Neural progenitor cell (in vitro differentiated cells): ENCODE results near the gene LMCD1.

ENCODE experiments used
- EZH2 ChIP-seq: fragments of 200-600 bp; sonication (generic); IDR thresholded peaks from 2 replicates; pipeline ENCODE4 v1.6.1; 2017; ENCODE audit warnings: antibody characterized with exemption, mild to moderate bottlenecking, moderate library complexity
- TF ChIP-seq, protein P1 (sequence below): fragments of 200-600 bp; sonication (generic); IDR thresholded peaks from 2 replicates; pipeline ENCODE4 v1.5.1; 2017; ENCODE audit warnings: antibody characterized with exemption, mild to moderate bottlenecking

DNA sequence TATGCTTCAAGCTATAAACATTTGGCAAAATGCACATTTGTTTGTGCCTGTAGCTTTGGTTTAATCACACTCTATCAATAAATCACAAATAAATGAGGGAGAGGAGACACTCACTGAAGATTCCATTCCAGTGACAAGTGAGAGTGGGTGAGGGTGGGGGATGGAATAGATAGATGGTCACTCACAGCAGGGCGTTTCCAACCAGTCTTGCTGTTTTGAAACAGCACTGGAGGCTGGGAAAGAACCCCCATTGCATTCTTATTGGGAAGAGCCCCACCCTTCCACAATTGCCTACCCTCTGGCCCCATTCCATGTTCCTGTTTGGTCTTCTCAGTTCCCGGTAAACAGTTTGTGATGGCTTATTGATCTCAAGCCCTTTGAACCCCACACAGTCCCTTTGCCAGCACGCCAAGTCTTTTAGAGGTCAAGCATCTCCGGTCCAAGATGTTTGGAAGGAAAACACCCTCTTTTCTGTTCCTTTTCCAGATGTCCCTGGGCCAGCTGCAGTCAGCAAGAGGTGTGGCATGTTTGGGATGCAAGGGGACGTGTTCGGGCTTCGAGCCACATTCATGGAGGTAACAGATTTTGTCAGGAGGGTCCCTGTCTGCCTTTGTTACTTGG is 30.7 kb downstream of the LMCD1 start:
- TF ChIP-seq, protein P1, sequence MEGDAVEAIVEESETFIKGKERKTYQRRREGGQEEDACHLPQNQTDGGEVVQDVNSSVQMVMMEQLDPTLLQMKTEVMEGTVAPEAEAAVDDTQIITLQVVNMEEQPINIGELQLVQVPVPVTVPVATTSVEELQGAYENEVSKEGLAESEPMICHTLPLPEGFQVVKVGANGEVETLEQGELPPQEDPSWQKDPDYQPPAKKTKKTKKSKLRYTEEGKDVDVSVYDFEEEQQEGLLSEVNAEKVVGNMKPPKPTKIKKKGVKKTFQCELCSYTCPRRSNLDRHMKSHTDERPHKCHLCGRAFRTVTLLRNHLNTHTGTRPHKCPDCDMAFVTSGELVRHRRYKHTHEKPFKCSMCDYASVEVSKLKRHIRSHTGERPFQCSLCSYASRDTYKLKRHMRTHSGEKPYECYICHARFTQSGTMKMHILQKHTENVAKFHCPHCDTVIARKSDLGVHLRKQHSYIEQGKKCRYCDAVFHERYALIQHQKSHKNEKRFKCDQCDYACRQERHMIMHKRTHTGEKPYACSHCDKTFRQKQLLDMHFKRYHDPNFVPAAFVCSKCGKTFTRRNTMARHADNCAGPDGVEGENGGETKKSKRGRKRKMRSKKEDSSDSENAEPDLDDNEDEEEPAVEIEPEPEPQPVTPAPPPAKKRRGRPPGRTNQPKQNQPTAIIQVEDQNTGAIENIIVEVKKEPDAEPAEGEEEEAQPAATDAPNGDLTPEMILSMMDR, result no peak
- no peak for TF ChIP-seq EZH2
